Skeletal muscle satellite cell (primary cell): Measurements from ENCODE around the gene COA5.

Source experiments
- H3K27me3 ChIP-seq: 2 replicates; pipeline ENCODE4 v1.7.0; 2013; ENCODE audit warnings: low read length; ENCODE audit not compliant: control insufficient read depth, insufficient read depth
- H3K36me3 ChIP-seq: 2 replicates; pipeline ENCODE4 v1.7.0; 2013; ENCODE audit warnings: mild to moderate bottlenecking, control low read depth, low read length; ENCODE audit not compliant: insufficient read depth
- H3K4me1 ChIP-seq: 2 replicates; pipeline ENCODE4 v1.7.0; 2013; ENCODE audit warnings: low read length; ENCODE audit not compliant: control insufficient read depth, insufficient read depth
- H3K4me2 ChIP-seq: 2 replicates; pipeline ENCODE4 v1.7.0; 2013; ENCODE audit warnings: mild to moderate bottlenecking, low read length
- H3K4me3 ChIP-seq: 2 replicates; pipeline ENCODE4 v1.7.0; 2013; ENCODE audit warnings: low read length
- H3K9ac ChIP-seq: 2 replicates; pipeline ENCODE4 v1.7.0; 2013; ENCODE audit warnings: mild to moderate bottlenecking, low read depth, low read length, moderate library complexity
- H3K9me3 ChIP-seq: replicated peaks from 2 replicates; pipeline ENCODE4 v1.7.0; 2013; ENCODE audit warnings: mild to moderate bottlenecking, control low read depth, low read length

The COA5 gene

GRCh38 chr2:98634406-98635092, 26.2 kb upstream of the COA5 start:
- H3K4me1 ChIP-seq = no peaks in the 10 kb centered on the region
- no peak overlapping the region for H3K9ac ChIP-seq
- H3K4me3 ChIP-seq = no peak overlapping the region
- H3K36me3 ChIP-seq = no peaks in the 10 kb centered on the region
- H3K4me2 ChIP-seq = no peak overlapping the region
- no peaks in the 10 kb centered on the region for H3K27me3 ChIP-seq
- no peaks in the 10 kb centered on the region for H3K9me3 ChIP-seq

- Histone ChIP-seq H3K4me2 (no peak overlapping the region), H3K4me1 (no peaks in the 10 kb centered on the region), H3K36me3 (no peaks in the 10 kb centered on the region), H3K27me3 (no peaks in the 10 kb centered on the region), H3K4me3 (no peak overlapping the region), H3K9me3 (no peaks in the 10 kb centered on the region), H3K9ac (no peak overlapping the region)
Measured at GRCh38 chr2:98632351-98632750, 24.0 kb upstream of the COA5 start.

DNA sequence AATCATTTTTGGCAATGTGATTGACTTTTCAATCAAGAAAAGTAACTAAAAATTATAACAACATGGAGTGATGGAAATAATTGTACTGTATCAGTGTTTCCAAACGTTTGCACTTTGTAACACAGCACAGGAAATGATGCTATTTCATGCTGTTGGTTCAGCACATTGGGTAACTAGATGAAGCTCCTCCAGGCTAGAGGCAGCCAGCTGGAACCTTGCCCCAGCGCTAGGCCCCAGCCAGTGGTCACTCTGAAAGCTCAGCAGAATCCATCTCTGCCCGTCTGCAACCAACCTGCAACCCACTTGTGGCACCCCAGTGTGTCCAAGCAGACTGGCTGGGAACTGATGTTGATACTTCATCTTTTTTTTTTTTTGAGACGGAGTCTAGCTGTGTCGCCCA, 15.3 kb upstream of the COA5 start:
- H3K4me3 ChIP-seq = no peak overlapping the region
- no peak overlapping the region for H3K9ac ChIP-seq
- H3K4me1 ChIP-seq = no peaks in the 10 kb centered on the region
- H3K9me3 ChIP-seq = no peaks in the 10 kb centered on the region
- no peaks in the 10 kb centered on the region for H3K36me3 ChIP-seq
- no peaks in the 10 kb centered on the region for H3K27me3 ChIP-seq
- no peak overlapping the region for H3K4me2 ChIP-seq

DNA sequence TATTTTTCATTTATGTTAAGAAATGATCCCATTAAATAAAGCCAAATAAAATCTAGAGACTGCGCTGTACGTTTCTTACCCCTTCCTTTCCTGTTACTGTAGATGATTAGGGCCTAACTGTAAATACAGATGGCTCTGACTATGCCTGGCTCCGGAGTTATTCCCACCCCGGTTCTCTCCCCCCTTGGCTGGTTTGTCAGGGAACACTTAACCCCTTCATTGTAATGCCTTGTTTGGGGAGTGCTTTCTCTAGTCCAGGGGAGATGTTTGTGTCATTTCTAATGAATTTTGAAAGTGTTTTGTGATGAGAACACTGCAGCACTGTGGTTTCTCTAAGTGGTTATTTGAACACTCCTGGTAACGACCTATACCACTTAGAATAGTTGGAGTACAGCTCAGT, 8.8 kb upstream of the COA5 start:
- Histone ChIP-seq H3K4me1 (no peaks in the 10 kb centered on the region), H3K36me3 (peaks cover 54% of the 10 kb centered on the region), H3K4me2 (no peak overlapping the region), H3K4me3 (no peak overlapping the region), H3K27me3 (no peaks in the 10 kb centered on the region), H3K9ac (no peak overlapping the region), H3K9me3 (no peaks in the 10 kb centered on the region)

- Histone ChIP-seq H3K4me3 (no peak overlapping the region), H3K27me3 (no peaks in the 10 kb centered on the region), H3K9ac (no peak overlapping the region), H3K36me3 (peaks cover 66% of the 10 kb centered on the region), H3K9me3 (no peaks in the 10 kb centered on the region), H3K4me1 (peaks cover 4% of the 10 kb centered on the region), H3K4me2 (no peak overlapping the region)
Measured at GRCh38 chr2:98615481-98615880, 7.2 kb upstream of the COA5 start.

- H3K4me1 ChIP-seq = peaks cover 15% of the 10 kb centered on the region
- H3K4me3 ChIP-seq = no peak overlapping the region
- H3K27me3 ChIP-seq = no peaks in the 10 kb centered on the region
- H3K9me3 ChIP-seq = no peaks in the 10 kb centered on the region
- peaks cover 72% of the 10 kb centered on the region for H3K36me3 ChIP-seq
- H3K9ac ChIP-seq = no peak overlapping the region
- H3K4me2 ChIP-seq = no peak overlapping the region
Measured at GRCh38 chr2:98614024-98614739, 5.9 kb upstream of the COA5 start.

DNA sequence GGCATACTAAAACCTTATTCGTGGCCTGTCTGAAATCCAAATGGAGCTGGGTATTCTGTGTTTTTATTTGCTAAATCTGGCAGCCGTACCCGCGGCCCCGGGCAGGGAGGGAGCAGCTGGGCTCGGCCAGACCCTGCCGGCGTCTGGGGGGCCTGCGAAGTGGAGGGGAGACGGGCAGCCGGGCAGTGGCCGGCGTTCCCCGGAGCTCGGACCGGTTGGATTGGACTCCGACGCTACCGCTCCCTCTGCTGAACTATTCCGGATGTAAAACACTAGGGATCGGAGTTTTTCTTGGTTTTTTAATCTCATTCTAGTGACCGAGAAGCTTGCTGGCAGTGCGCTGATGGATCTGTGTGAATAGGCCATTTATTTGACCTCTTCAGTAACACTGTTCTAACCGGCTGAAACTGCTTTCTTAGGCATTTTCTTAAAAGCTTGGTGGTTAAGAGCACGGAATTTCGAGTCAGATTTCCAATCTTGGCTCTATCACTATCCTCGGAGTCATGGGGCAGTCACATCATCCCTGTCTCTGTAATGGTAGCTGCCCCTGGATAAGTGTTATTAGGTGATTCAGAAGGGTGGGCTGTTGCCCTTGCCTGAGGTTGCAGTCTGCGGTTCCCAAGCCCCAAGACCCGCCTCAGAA, 771 bp upstream of the COA5 start:
- Histone ChIP-seq H3K27me3 (no peaks in the 10 kb centered on the region), H3K4me2 (peak overlapping the region; percentile 86), H3K9ac (peak overlapping the region; percentile 100), H3K4me3 (peak overlapping the region; percentile 94), H3K9me3 (no peaks in the 10 kb centered on the region), H3K4me1 (peaks cover 28% of the 10 kb centered on the region), H3K36me3 (peaks cover 34% of the 10 kb centered on the region)

GRCh38 chr2:98607741-98608115, 584 bp downstream of the COA5 start:
- Histone ChIP-seq H3K4me2 (peak overlapping the region; percentile 98), H3K4me1 (peaks cover 28% of the 10 kb centered on the region), H3K9me3 (no peaks in the 10 kb centered on the region), H3K9ac (peak overlapping the region; percentile 100), H3K36me3 (peaks cover 25% of the 10 kb centered on the region), H3K27me3 (no peaks in the 10 kb centered on the region), H3K4me3 (peak overlapping the region; percentile 94)

DNA sequence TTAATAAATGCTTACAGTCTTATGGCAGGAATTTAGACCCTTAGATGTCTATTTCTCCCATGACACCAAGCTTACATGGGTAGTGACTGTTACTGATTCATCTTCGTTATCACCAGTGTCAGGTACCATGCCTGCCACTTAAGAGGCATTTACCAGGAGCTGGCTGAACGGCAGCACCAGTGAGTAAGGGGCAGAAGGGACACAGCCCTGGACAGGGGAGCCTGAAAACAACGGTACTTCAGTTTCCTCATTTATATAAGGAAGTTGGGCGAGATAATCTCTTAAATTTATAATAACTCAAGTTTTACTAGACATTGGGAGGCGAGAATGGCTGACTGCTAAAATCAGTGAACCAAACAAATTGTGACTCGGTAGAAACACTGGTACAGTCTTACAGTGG, 1.2 kb downstream of the COA5 start:
- peak overlapping the region; percentile 94 for H3K4me3 ChIP-seq
- peaks cover 22% of the 10 kb centered on the region for H3K36me3 ChIP-seq
- no peaks in the 10 kb centered on the region for H3K27me3 ChIP-seq
- H3K9me3 ChIP-seq = no peaks in the 10 kb centered on the region
- peak overlapping the region; percentile 98 for H3K4me2 ChIP-seq
- H3K9ac ChIP-seq = peak overlapping the region; percentile 100
- peaks cover 28% of the 10 kb centered on the region for H3K4me1 ChIP-seq

- Histone ChIP-seq H3K9ac (no peak overlapping the region), H3K4me3 (no peak overlapping the region), H3K4me2 (peak overlapping the region; percentile 98), H3K9me3 (no peaks in the 10 kb centered on the region), H3K27me3 (no peaks in the 10 kb centered on the region), H3K4me1 (peaks cover 28% of the 10 kb centered on the region), H3K36me3 (peaks cover 21% of the 10 kb centered on the region)
Measured at GRCh38 chr2:98606431-98606830, 1.9 kb downstream of the COA5 start.

- Histone ChIP-seq H3K4me2 (no peak overlapping the region), H3K4me1 (peaks cover 20% of the 10 kb centered on the region), H3K9ac (no peak overlapping the region), H3K9me3 (no peaks in the 10 kb centered on the region), H3K4me3 (no peak overlapping the region), H3K27me3 (no peaks in the 10 kb centered on the region), H3K36me3 (peaks cover 18% of the 10 kb centered on the region)
Measured at GRCh38 chr2:98605076-98605475, 3.2 kb downstream of the COA5 start.
